HepG2 (cell line): ENCODE measurements around the gene TRIM69. TPM values are rescaled to one million over a fixed set of nuclear protein-coding genes. Genes with fewer than 3 reads are reported as not detected.

ENCODE experiments used
- ATAC-seq: fragments of 200-7000 bp; cut with Tn5 transposase; 3 replicates; pipeline ENCODE4 v1.9.1; 2020; ENCODE audit warnings: mild to moderate bottlenecking, moderate library complexity
- BruUV-seq: library from RNA; stranded (reverse); fragments of 400-500 nt; replicated peaks from 2 replicates; lab custom pipeline; 2021; lab: Mats Ljungman, UMichigan
- CTCF ChIA-PET: fragments of 300-600 bp; formaldehyde crosslinking; extraction: SDS; loops from one replicate; lab custom pipeline; 2021; ENCODE audit warnings: low total read pairs, inconsistent platforms, low intra/inter-chr PET ratio; lab: Yijun Ruan, JAX
- POLR2A ChIA-PET: fragments of 350-600 bp; sonication (Branson Sonifier 250); formaldehyde crosslinking; loops from one replicate; lab custom pipeline; 2020; ENCODE audit warnings: antibody characterized with exemption, inconsistent platforms; lab: Yijun Ruan, JAX
- DNase-seq: peaks from one replicate; pipeline ENCODE4 v3.0.0-alpha.2; 2015; ENCODE audit warnings: low spot score
- FAIRE-seq: peaks from 3 replicates; lab custom pipeline; 2011; peaks lifted over from hg19 to GRCh38; lab: Jason Lieb, UNC
- H2AFZ ChIP-seq: one replicate; pipeline ENCODE4 v1.6.1; 2011; ENCODE audit warnings: low read length, inconsistent platforms
- H3K27ac ChIP-seq: fragments of 300-600 bp; 3 replicates; pipeline ENCODE4 v1.8.0; 2011; ENCODE audit warnings: mixed run types, mild to moderate bottlenecking, mixed read lengths, low read length, inconsistent platforms; ENCODE audit not compliant: insufficient read depth; ENCODE audit errors: extremely low read length
- H3K27me3 ChIP-seq, 2 experiments: fragments of 200-600 bp in 1 of 2; 2 replicates in 1 of 2; 3 replicates in 1 of 2; pipeline versions ENCODE4 v1.6.0 to v1.8.0; 2011; ENCODE audit warnings: low read length in 2 of 2, mild to moderate bottlenecking in 2 of 2, moderate library complexity in 2 of 2, inconsistent platforms in 1 of 2; ENCODE audit not compliant: insufficient read depth in 2 of 2, control insufficient read depth in 1 of 2
- H3K36me3 ChIP-seq, 2 experiments: fragments of 200-600 bp in 1 of 2; replicated peaks in 1 of 2; 2 replicates in 1 of 2; 3 replicates in 1 of 2; pipeline versions ENCODE4 v1.5.1 to v1.8.0; 2011; ENCODE audit warnings: low read length in 2 of 2, inconsistent platforms in 1 of 2; ENCODE audit not compliant: insufficient read depth in 2 of 2, control insufficient read depth in 1 of 2
- H3K4me1 ChIP-seq: 2 replicates; pipeline ENCODE4 v1.5.1; 2012; ENCODE audit warnings: low read length, inconsistent platforms; ENCODE audit not compliant: insufficient read depth
- H3K4me2 ChIP-seq: 2 replicates; pipeline ENCODE4 v1.6.0; 2011; ENCODE audit warnings: low read depth, low read length, inconsistent platforms
- H3K4me3 ChIP-seq, 3 experiments: fragments of 200-600 bp in 1 of 3; sonication (generic), shearing (Covaris generic) in 1 of 3; replicated peaks in 1 of 3; 2 replicates each; pipeline ENCODE4 v1.5.1; 2011 to 2016; ENCODE audit warnings: low read length in 3 of 3, inconsistent platforms in 2 of 3, low read depth in 2 of 3, mild to moderate bottlenecking in 2 of 3, control low read depth in 1 of 3, mixed read lengths in 1 of 3; ENCODE audit not compliant: insufficient read depth in 1 of 3
- H3K79me2 ChIP-seq: one replicate; pipeline ENCODE4 v1.6.1; 2011; ENCODE audit warnings: low read length, inconsistent platforms; ENCODE audit not compliant: insufficient read depth
- H3K9ac ChIP-seq: 2 replicates; pipeline ENCODE4 v1.6.0; 2011; ENCODE audit warnings: mild to moderate bottlenecking, low read depth, low read length, inconsistent platforms; ENCODE audit not compliant: insufficient read depth
- H3K9me3 ChIP-seq: 2 replicates; pipeline ENCODE4 v1.5.1; 2012; ENCODE audit warnings: mild to moderate bottlenecking, low read length
- H4K20me1 ChIP-seq: 2 replicates; pipeline ENCODE4 v1.6.0; 2011; ENCODE audit warnings: inconsistent platforms, mild to moderate bottlenecking, low read length, moderate library complexity; ENCODE audit not compliant: insufficient read depth
- AHR ChIP-seq: IDR thresholded peaks from 2 replicates; pipeline ENCODE4 v1.6.1; 2018; ENCODE audit warnings: missing genetic modification reagents, missing compliant biosample characterization
- CEBPG ChIP-seq: IDR thresholded peaks from 2 replicates; pipeline ENCODE4 v1.6.1; 2016
- DDIT3 ChIP-seq: sonication (generic); formaldehyde crosslinking; IDR thresholded peaks from 2 replicates; pipeline ENCODE4 v1.4.0; 2020; ENCODE audit warnings: mild to moderate bottlenecking, missing genetic modification reagents
- FOXK1 ChIP-seq: sonication (generic); formaldehyde crosslinking; IDR thresholded peaks from 2 replicates; pipeline ENCODE4 v1.4.0; 2020; ENCODE audit warnings: low read depth, missing genetic modification reagents, borderline replicate concordance
- ISL2 ChIP-seq: sonication (generic); formaldehyde crosslinking; IDR thresholded peaks from 2 replicates; pipeline ENCODE4 v1.5.0; 2020; ENCODE audit warnings: missing genetic modification reagents
- NR2F1 ChIP-seq, 2 experiments: fragments of 450-650 bp in 1 of 2; formaldehyde crosslinking in 1 of 2; IDR thresholded peaks; 2 replicates each; pipeline versions ENCODE4 v1.5.0 to v1.6.1; 2016 to 2020; ENCODE audit warnings: mild to moderate bottlenecking in 1 of 2, missing compliant biosample characterization in 1 of 2, missing genetic modification reagents in 1 of 2, moderate library complexity in 1 of 2
- PAF1 ChIP-seq: IDR thresholded peaks from 2 replicates; pipeline ENCODE4 v1.6.1; 2016; ENCODE audit warnings: missing genetic modification reagents, missing compliant biosample characterization
- RBM22 ChIP-seq: fragments of 200-400 bp; formaldehyde crosslinking; optimal IDR thresholded peaks from 2 replicates; pipeline ENCODE3; 2017; ENCODE audit warnings: mild to moderate bottlenecking, low read length, moderate library complexity
- SIN3B ChIP-seq: fragments of 150-350 bp; IDR thresholded peaks from 2 replicates; pipeline ENCODE4 v1.6.1; 2014; ENCODE audit warnings: low read length
- SP2 ChIP-seq: sonication (generic); formaldehyde crosslinking; IDR thresholded peaks from 2 replicates; pipeline ENCODE4 v1.5.1; 2020; ENCODE audit warnings: mild to moderate bottlenecking, missing genetic modification reagents
- ZC3H4 ChIP-seq: sonication (generic); formaldehyde crosslinking; IDR thresholded peaks from 2 replicates; pipeline ENCODE4 v1.4.0; 2020; ENCODE audit warnings: missing genetic modification reagents, borderline replicate concordance
- ZNF280D ChIP-seq: sonication (generic); formaldehyde crosslinking; IDR thresholded peaks from 2 replicates; pipeline ENCODE4 v1.5.1; 2020; ENCODE audit warnings: mild to moderate bottlenecking, missing genetic modification reagents
- ZNF335 ChIP-seq: sonication (generic); formaldehyde crosslinking; IDR thresholded peaks from 2 replicates; pipeline ENCODE4 v1.4.0; 2020; ENCODE audit warnings: missing genetic modification reagents
- ZNF564 ChIP-seq: sonication (generic); formaldehyde crosslinking; IDR thresholded peaks from 2 replicates; pipeline ENCODE4 v1.8.1; 2023; ENCODE audit warnings: mild to moderate bottlenecking, missing genetic modification reagents
- ZSCAN21 ChIP-seq: sonication (generic); formaldehyde crosslinking; IDR thresholded peaks from 2 replicates; pipeline ENCODE4 v1.8.0; 2022; ENCODE audit warnings: mild to moderate bottlenecking, missing genetic modification reagents, moderate library complexity, borderline replicate concordance
- WGBS: methylation state at CpG from one replicate; pipeline ENCODE4 v1.1.6; 2017; ENCODE audit warnings: low lambda C conversion rate; 5-methylcytosine and 5-hydroxymethylcytosine counted together
- in situ Hi-C: cut with HindIII; loops from 2 replicates; pipeline ENCODE4 v1.10.0; 2017; ENCODE audit warnings: low pct_unique_long_range_greater_than_20kb; ENCODE audit not compliant: extremely low pct_ligation_motif_present
- intact Hi-C: fragments of 100-400 bp; cut with micrococcal nuclease; formaldehyde crosslinking; loops from one replicate; pipeline ENCODE4 v1.10.0; 2022; ENCODE audit not compliant: unreplicated experiment
- polyA plus RNA-seq, 8 experiments: library from polyadenylated mRNA; depleted of rRNA in 3 of 8; stranded (reverse) in 7 of 8; unstranded in 1 of 8; fragments of >200 nt; fragmentation: Illumina TruSeq in 4 of 8; extraction: Trizol in 4 of 8; gene quantifications; 2 replicates each; pipeline versions ENCODE4 v1.2.1 to v1.2.3, GENCODE V29; 2011 to 2016; ENCODE audit warnings: low read depth in 4 of 8, missing spikeins in 1 of 8, mixed read lengths in 1 of 8; ENCODE audit not compliant: insufficient read depth in 1 of 8
- total RNA-seq, 5 experiments: library from RNA; depleted of rRNA; stranded (reverse); fragments of >200 nt; fragmentation: Illumina TruSeq; extraction: Trizol; gene quantifications; 2 replicates each; pipeline ENCODE4 v1.2.3, GENCODE V29; 2016; ENCODE audit warnings: low read depth in 1 of 5
- TF ChIP-seq, protein P1 (sequence below): sonication (generic); formaldehyde crosslinking; IDR thresholded peaks from 2 replicates; pipeline ENCODE4 v1.4.0; 2020; ENCODE audit warnings: missing genetic modification reagents, borderline replicate concordance

TRIM69 gene
- total and polyA plus RNA-seq, 2 of the 13 experiments (the other 11 are each of a cell fraction or from before 2014, with no cell fraction given) = 2.6 to 3.2 TPM

- TF ChIP-seq, protein P1, sequence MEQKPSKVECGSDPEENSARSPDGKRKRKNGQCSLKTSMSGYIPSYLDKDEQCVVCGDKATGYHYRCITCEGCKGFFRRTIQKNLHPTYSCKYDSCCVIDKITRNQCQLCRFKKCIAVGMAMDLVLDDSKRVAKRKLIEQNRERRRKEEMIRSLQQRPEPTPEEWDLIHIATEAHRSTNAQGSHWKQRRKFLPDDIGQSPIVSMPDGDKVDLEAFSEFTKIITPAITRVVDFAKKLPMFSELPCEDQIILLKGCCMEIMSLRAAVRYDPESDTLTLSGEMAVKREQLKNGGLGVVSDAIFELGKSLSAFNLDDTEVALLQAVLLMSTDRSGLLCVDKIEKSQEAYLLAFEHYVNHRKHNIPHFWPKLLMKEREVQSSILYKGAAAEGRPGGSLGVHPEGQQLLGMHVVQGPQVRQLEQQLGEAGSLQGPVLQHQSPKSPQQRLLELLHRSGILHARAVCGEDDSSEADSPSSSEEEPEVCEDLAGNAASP (CRISPR knock-in tag) = no peak
- TF ChIP-seq ZNF335 = 0 out of 2 replicates have a peak, but pooled peaks have one; percentile 4
- 0 out of 2 replicates have a peak, but pooled peaks have one; percentile 8 for TF ChIP-seq ZSCAN21 (CRISPR knock-in tag)
- peak; percentile 0; the same call in 1 of the 2 replicates for TF ChIP-seq AHR
- TF ChIP-seq ZC3H4 (CRISPR knock-in tag) = 0 out of 2 replicates have a peak, but pooled peaks have one; percentile 7
- peak; percentile 26 for TF ChIP-seq RBM22
- TF ChIP-seq CEBPG (CRISPR knock-in tag) = 0 out of 2 replicates have a peak, but pooled peaks have one; percentile 20
- TF ChIP-seq, all 625 proteins: peak for 18
These were observed 6.8 kb upstream of the TRIM69 start (continued) for GRCh38 chr15:44729408-44730127.

DNA sequence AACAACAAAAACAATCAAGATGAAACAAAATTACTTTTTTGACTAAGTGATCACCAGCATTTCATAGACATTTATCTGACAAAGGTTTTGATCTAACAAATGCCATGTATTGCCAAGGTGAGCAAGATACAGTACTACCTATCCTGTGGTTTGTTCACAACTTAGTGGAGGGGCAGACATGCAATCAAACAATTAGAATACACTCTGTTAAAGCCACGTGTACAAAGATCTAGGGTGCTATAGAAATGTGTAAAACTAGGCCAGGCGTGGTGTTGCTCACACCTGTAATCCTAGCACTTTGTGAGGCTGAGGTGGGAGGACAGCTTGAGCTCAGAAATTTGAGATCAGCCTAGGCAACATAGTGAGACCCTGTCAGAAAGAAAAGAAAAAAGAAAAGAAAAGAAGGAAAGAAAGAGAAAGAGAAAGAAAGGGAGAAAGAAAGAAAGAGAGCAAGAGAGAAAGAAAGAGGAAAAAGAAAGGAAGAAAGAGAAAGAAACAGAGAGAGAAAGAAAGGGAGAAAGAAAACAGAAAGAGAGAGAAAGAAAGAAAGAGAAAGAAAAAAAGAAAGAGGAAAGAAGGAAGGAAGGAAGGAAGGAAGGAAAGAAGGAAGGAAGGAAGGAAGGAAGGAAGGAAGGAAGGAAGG lies 1.4 kb upstream of the TRIM69 start:
- Histone ChIP-seq H3K27me3 (no peaks in the 10 kb centered on the region), H3K4me3 (no peak overlapping the region), H3K9ac (no peak overlapping the region), H3K9me3 (no peaks in the 10 kb centered on the region), H3K36me3 (no peaks in the 10 kb centered on the region), H3K27ac (no peak overlapping the region), H2AFZ (no peak overlapping the region), H3K79me2 (no peaks in the 10 kb centered on the region), H3K4me1 (peaks cover 2% of the 10 kb centered on the region), H3K4me2 (no peak overlapping the region), H4K20me1 (no peaks in the 10 kb centered on the region)
- intact Hi-C loops = loop anchor here (5.0 kb wide), 1 partner anchor 153 kb away; no protein-coding TSS in a partner anchor
- no TSS peak for BruUV-seq
- in situ Hi-C loops = loop anchor here (5.0 to 10.0 kb wide), 2 partner anchors 73 to 150 kb away; partner anchors contain the start of gene SPG11
- ATAC-seq (no peak), FAIRE-seq (no peak), DNase-seq (no peak)
- ChIA-PET POLR2A (interaction anchor here (1.0 to 4.0 kb wide), 2 partner anchors 23 kb away, joined by 3 to 32 read pairs; partner anchors contain the start of genes B2M and PATL2), CTCF (no interaction called here)
- WGBS = 44% methylated on average over 2 of the region's 2 CpGs
- TF ChIP-seq SIN3B = no peak
- no peak for TF ChIP-seq DDIT3 (CRISPR knock-in tag)
- no peak for TF ChIP-seq FOXK1
- TF ChIP-seq ZNF280D (CRISPR knock-in tag) = no peak
- TF ChIP-seq PAF1 = no peak
- TF ChIP-seq ZNF564 (CRISPR knock-in tag) = no peak
- TF ChIP-seq ISL2 = no peak
- TF ChIP-seq SP2 = no peak
- no peak for TF ChIP-seq NR2F1 (CRISPR knock-in tag; IDR thresholded peaks at IDR 0.05)
